Loucy (cell line): ENCODE results near the gene TRPM6.

Experiments used
- H2AFZ ChIP-seq: fragments of 200-600 bp; sonication (generic); 2 replicates; pipeline ENCODE4 v1.6.0; 2016; ENCODE audit warnings: antibody characterized with exemption, mild to moderate bottlenecking, low read length, moderate library complexity
- H3F3A ChIP-seq: fragments of 200-600 bp; 2 replicates; pipeline ENCODE4 v1.6.0; 2016; ENCODE audit warnings: antibody characterized with exemption, low read depth, mild to moderate bottlenecking
- H3K27me3 ChIP-seq: fragments of 200-600 bp; sonication (generic); 2 replicates; pipeline ENCODE4 v1.6.1; 2014; ENCODE audit warnings: low read length, mild to moderate bottlenecking; ENCODE audit not compliant: insufficient read depth, poor library complexity, severe bottlenecking
- H3K36me3 ChIP-seq: fragments of 200-600 bp; sonication (generic); 2 replicates; pipeline ENCODE4 v1.6.1; 2016; ENCODE audit warnings: low read length; ENCODE audit not compliant: insufficient read depth
- H3K4me1 ChIP-seq: fragments of 200-600 bp; sonication (generic); 2 replicates; pipeline ENCODE4 v1.5.1; 2014; ENCODE audit warnings: low read length, mild to moderate bottlenecking; ENCODE audit not compliant: insufficient read depth, poor library complexity, severe bottlenecking
- H3K4me2 ChIP-seq: fragments of 200-600 bp; sonication (generic); 2 replicates; pipeline ENCODE4 v1.6.0; 2014; ENCODE audit warnings: antibody characterized with exemption, low read length, low read depth, mild to moderate bottlenecking; ENCODE audit not compliant: poor library complexity, severe bottlenecking
- H3K4me3 ChIP-seq: fragments of 200-600 bp; sonication (generic); 2 replicates; pipeline ENCODE4 v1.5.1; 2014; ENCODE audit warnings: low read length, mild to moderate bottlenecking, mixed read lengths; ENCODE audit not compliant: poor library complexity, severe bottlenecking
- H3K79me2 ChIP-seq: fragments of 200-600 bp; sonication (generic); 2 replicates; pipeline ENCODE4 v1.6.1; 2014; ENCODE audit warnings: low read length; ENCODE audit not compliant: insufficient read depth
- H3K9ac ChIP-seq: fragments of 200-600 bp; sonication (generic); 2 replicates; pipeline ENCODE4 v1.6.0; 2014; ENCODE audit warnings: mild to moderate bottlenecking, low read depth, low read length, moderate library complexity; ENCODE audit not compliant: poor library complexity, severe bottlenecking
- H3K9me2 ChIP-seq: fragments of 200-600 bp; sonication (generic); replicated peaks from 2 replicates; pipeline ENCODE4 v1.6.1; 2016; ENCODE audit warnings: low read depth, low read length, mixed read lengths
- H3K9me3 ChIP-seq: fragments of 200-600 bp; sonication (generic); 2 replicates; pipeline ENCODE4 v1.6.1; 2014; ENCODE audit warnings: mild to moderate bottlenecking, antibody characterized with exemption, low read length, low read depth; ENCODE audit not compliant: insufficient read depth
- H4K20me1 ChIP-seq: fragments of 200-600 bp; sonication (generic); 2 replicates; pipeline ENCODE4 v1.6.0; 2014; ENCODE audit warnings: antibody characterized with exemption, low read length, mild to moderate bottlenecking; ENCODE audit not compliant: insufficient read depth, poor library complexity, severe bottlenecking
- EZH2phosphoT487 ChIP-seq: fragments of 200-600 bp; IDR thresholded peaks from 2 replicates; pipeline ENCODE4 v1.6.1; 2018; ENCODE audit warnings: antibody characterized with exemption, mild to moderate bottlenecking, moderate library complexity, borderline replicate concordance
- TF ChIP-seq, protein P1 (sequence below): fragments of 200-600 bp; sonication (generic); conservative IDR thresholded peaks from 2 replicates; pipeline ENCODE4 v1.5.1; 2014; ENCODE audit warnings: mild to moderate bottlenecking, antibody characterized with exemption, low read length

The TRPM6 gene

DNA sequence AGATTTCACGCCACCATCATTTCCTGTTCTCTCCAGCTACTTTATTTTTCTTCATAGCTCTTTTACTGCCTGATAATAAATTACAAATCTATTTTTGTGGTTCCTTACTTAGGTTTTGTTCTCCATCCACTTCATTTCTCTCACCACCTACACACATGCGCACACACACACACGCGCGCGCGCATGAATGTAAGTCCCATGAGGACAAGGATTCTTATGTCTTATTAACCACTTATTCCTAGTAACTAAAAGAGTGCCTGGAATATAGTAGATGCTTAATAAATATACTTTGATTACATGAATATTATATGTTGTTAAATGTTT, 116.5 kb downstream of the TRPM6 start:
- no peaks in the 10 kb centered on the region for H4K20me1 ChIP-seq
- no peaks in the 10 kb centered on the region for H3K79me2 ChIP-seq
- H3K36me3 ChIP-seq = no peaks in the 10 kb centered on the region
- H3F3A ChIP-seq = no peaks in the 10 kb centered on the region
- H3K4me3 ChIP-seq = no peak overlapping the region
- H3K9ac ChIP-seq = no peak overlapping the region
- no peaks in the 10 kb centered on the region for H3K9me3 ChIP-seq
- no peak overlapping the region for H3K4me2 ChIP-seq
- TF ChIP-seq EZH2phosphoT487 = no peak
- TF ChIP-seq, protein P1, sequence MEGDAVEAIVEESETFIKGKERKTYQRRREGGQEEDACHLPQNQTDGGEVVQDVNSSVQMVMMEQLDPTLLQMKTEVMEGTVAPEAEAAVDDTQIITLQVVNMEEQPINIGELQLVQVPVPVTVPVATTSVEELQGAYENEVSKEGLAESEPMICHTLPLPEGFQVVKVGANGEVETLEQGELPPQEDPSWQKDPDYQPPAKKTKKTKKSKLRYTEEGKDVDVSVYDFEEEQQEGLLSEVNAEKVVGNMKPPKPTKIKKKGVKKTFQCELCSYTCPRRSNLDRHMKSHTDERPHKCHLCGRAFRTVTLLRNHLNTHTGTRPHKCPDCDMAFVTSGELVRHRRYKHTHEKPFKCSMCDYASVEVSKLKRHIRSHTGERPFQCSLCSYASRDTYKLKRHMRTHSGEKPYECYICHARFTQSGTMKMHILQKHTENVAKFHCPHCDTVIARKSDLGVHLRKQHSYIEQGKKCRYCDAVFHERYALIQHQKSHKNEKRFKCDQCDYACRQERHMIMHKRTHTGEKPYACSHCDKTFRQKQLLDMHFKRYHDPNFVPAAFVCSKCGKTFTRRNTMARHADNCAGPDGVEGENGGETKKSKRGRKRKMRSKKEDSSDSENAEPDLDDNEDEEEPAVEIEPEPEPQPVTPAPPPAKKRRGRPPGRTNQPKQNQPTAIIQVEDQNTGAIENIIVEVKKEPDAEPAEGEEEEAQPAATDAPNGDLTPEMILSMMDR = no peak; the same call in 1 of the 2 replicates
- no peak overlapping the region for H2AFZ ChIP-seq
- no peaks in the 10 kb centered on the region for H3K9me2 ChIP-seq
- no peaks in the 10 kb centered on the region for H3K27me3 ChIP-seq
- no peaks in the 10 kb centered on the region for H3K4me1 ChIP-seq

DNA sequence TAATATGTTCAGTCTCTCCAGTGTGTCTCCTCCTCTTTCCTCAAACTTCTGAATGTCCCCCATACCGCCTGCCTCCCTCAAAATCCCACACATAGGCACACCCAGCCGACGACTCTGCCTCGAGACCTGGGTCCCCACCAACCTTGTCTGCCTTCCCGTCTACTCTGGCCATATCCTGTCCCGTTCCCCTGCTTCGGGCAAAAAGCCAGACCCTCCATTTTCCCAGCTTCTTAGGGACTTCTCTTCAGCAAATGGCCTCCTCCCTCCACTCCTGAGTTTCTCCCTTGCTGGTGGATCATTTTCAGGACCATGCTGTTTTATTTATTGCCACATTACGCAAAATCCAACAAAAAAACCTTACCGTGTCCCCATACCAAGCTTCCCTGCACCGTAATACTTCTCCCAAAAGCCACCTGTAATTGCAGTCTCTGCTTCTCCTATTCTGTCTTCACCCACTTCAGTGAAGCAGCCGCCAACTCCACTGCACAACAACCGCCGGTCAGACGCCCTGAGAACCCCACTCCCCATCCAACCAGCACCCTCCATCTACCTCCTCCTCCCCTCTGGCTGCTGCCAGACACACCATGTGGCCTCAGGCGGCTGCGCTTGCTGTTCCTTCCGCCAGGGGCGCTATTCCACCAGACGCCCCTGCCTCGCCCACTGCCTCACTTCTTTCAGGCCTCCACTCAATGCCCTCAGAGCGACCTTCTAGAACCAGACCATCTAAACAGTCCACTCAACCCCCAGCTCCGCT, 117.0 kb downstream of the TRPM6 start:
- H2AFZ ChIP-seq = no peak overlapping the region
- H3K4me1 ChIP-seq = no peaks in the 10 kb centered on the region
- no peaks in the 10 kb centered on the region for H3K79me2 ChIP-seq
- no peaks in the 10 kb centered on the region for H3K27me3 ChIP-seq
- no peaks in the 10 kb centered on the region for H3K9me2 ChIP-seq
- H3K36me3 ChIP-seq = no peaks in the 10 kb centered on the region
- H3K4me2 ChIP-seq = no peak overlapping the region
- no peaks in the 10 kb centered on the region for H3F3A ChIP-seq
- H3K4me3 ChIP-seq = no peak overlapping the region
- H4K20me1 ChIP-seq = no peaks in the 10 kb centered on the region
- no peaks in the 10 kb centered on the region for H3K9me3 ChIP-seq
- TF ChIP-seq EZH2phosphoT487 = no peak
- TF ChIP-seq, protein P1 = peak; percentile 84
- no peak overlapping the region for H3K9ac ChIP-seq

DNA sequence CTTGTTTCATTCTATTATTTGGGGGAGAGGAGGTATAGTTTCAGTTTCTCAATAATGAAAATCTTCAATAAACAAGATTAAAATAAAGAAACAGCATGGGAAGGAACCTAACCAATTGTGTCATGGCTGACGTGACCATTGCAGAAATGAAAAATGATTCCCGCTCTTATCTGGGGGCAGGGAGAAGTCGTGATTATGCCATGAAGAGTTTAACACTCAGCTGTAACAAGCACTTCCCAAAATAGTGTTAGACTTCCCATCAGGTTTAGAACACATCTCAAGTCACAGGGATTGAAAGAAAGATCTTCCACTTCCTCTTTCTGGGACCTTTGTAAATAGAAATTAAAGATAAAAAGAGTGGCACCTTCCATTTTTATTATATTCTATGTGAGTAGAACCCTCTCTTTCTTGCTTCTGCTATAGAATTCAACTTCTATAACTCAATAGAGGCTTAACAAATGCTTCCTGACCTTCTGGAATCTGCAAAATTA, 122.2 kb downstream of the TRPM6 start:
- H3K79me2 ChIP-seq = no peaks in the 10 kb centered on the region
- no peaks in the 10 kb centered on the region for H3F3A ChIP-seq
- H3K4me3 ChIP-seq = no peak overlapping the region
- no peaks in the 10 kb centered on the region for H4K20me1 ChIP-seq
- no peaks in the 10 kb centered on the region for H3K27me3 ChIP-seq
- no peak overlapping the region for H3K9ac ChIP-seq
- H3K9me3 ChIP-seq = no peaks in the 10 kb centered on the region
- H2AFZ ChIP-seq = no peak overlapping the region
- no peak overlapping the region for H3K4me2 ChIP-seq
- H3K36me3 ChIP-seq = no peaks in the 10 kb centered on the region
- TF ChIP-seq, protein P1 = no peak
- TF ChIP-seq EZH2phosphoT487 = no peak
- no peaks in the 10 kb centered on the region for H3K4me1 ChIP-seq
- H3K9me2 ChIP-seq = no peaks in the 10 kb centered on the region
